HG03039 (cell line): ENCODE results near the gene CCDC120.
A peak's percentile ranks its signal among the peaks of the same experiment; 100 is the strongest.

Source experiments
- ATAC-seq: cut with Tn5 transposase; IDR thresholded peaks from one replicate; pipeline ENCODE4 v1.9.1; 2021; ENCODE audit warnings: mild to moderate bottlenecking, moderate library complexity; ENCODE audit not compliant: unreplicated experiment

CCDC120 gene

DNA sequence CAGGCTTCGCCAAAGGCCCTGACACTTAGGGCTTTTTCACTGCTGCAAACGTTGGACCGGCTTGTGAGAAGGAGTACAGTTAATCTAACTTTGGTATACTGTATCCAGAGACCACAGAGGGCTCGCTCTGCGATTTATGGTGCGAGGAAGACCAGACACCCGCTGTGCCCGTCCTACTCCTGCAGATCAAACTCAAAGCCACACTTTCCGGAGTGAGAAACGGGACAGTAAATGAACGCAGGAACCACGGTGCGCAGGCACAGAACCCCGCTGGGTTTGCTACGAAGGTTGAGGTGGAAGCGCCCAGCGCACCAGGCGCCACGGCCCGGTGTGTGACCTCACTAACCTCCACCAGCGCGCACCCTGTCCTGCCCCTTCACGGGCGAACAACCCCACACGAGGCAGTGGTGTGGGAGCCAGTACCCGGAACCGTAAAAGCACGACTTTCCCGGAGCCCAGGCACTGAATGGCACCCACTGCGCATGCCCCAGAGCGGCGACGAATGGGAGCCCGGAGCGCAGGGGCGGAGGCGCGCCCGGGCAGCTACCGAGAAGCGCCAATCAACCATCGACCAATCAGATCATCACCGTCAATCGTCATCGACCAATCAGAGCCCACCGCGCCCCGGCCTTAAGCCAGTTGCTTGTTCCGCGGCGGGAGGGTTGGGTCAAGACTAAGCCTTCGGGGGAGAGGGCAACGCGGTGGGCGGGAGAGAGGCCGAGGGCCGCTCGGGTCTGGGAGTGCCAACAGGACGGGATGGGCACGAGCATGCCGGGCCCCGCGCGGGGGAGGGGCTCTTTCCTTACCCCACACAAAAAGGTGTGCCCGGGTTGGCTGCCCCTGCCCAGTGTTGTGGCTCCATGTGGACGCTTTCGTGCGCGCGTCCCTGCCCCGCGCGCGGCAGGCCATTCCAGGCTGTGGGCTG lies 42.2 kb downstream of the CCDC120 start:
- ATAC-seq: peak; percentile 82

- no peak for ATAC-seq
Measured at GRCh38 chrX:49101629-49101984, 42.8 kb downstream of the CCDC120 start.

- ATAC-seq: no peak
Measured at GRCh38 chrX:49102190-49102589, 43.4 kb downstream of the CCDC120 start.

- ATAC-seq: no peak
Measured at GRCh38 chrX:49103637-49104036, 44.8 kb downstream of the CCDC120 start.

GRCh38 chrX:49106296-49106695 lies 47.5 kb downstream of the CCDC120 start:
- ATAC-seq: no peak

GRCh38 chrX:49106930-49107329 lies 48.1 kb downstream of the CCDC120 start:
- ATAC-seq: no peak

GRCh38 chrX:49108641-49109040 lies 49.8 kb downstream of the CCDC120 start:
- ATAC-seq: no peak

DNA sequence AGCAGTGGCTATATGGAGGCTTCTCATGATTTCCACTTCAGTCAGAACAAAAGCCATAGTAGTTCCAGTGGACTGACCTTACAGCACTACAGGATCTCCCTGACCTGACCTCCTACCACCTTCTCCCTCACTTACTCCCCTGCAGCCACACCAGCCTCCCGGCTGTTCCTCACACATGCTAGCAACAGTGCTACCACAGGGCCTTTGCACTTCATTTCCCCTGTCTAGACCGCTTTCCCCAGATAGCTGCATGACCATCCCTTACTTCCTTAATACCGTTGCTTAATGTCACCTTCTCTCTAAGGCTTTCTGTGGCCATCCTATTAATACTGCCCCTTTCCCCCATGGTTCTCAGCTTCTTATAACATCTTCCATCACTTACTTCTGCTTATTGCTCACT lies 51.6 kb downstream of the CCDC120 start:
- no peak for ATAC-seq

DNA sequence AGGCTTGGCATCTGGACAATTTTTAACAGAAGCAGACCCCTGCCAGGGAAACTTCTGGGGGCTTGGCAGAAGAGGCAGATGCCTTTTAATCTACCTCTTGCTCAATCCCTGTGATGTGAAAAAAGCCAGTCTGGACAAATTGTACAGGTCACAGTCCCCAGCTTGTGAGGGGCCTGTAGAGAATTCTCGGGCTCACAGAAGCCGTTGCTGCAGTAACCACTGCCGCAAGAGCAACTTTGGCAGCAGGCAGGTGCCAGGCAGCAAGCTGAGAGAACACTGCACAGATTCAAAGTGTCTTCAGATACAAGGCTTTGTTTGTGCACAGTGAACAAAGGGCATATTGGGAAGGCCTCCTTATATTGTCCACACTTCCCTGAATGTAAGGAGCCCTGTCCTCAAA lies 53.0 kb downstream of the CCDC120 start:
- no peak for ATAC-seq

- ATAC-seq: no peak
Measured at GRCh38 chrX:49116076-49116475, 57.3 kb downstream of the CCDC120 start.

DNA sequence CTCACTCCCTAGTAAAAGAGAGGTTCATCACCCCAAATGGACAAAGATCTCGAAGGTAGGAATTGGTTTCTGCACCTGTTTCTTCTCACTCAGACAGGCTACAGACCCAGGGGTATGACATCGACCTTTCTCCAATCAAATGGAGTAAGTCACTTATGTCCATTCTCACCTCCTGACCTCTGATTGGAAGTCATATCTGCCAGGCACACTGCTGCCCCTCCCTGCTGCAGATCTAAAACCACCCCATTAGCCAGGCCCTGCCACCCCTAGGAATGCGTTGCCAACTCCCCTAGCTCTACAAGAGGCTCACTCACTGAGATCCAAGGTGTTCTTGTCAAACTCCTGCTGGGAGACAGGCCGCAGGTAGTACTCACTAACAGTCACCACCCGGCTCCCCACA lies 57.9 kb downstream of the CCDC120 start:
- ATAC-seq: no peak

DNA sequence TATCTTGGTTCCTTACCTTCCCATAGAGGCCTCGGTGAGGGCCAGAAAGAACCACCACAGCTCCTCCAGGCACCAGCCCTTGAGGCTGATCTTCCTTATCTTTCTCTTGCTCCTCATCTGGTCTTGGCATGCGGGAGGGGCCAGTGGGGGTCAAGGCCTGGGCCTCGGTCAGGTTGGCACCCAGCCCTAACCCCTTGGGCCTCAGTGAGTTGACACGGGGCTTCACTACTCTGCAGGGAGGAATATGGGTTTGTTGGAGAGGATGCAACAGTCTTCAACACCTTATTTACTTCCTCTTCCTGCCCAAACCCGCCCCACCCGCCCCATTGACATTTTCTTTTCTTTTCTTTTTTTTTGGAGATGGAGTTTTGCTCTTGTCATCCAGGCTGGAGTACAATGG lies 58.8 kb downstream of the CCDC120 start:
- no peak for ATAC-seq
